Measurements from ENCODE around the gene TMC4. TPM values are rescaled to one million over a fixed set of nuclear protein-coding genes. Genes with fewer than 3 reads are reported as not detected.
"Not testable (repeated sequence)": the region's sequence is repeated elsewhere in the genome, so short reads cannot be mapped to it uniquely, and the experiment has no call there.

TMC4 gene
- total RNA-seq, 1 donor from 2014 or later = not detected

- not testable (repeated sequence) for DNase-seq (ENCODE audit: low spot score in 2 of 2); FAIRE-seq
These were observed 8.9 kb upstream of the TMC4 start for GRCh38 chr19:54181894-54182293.

- no peak for FAIRE-seq
- no peak for DNase-seq (ENCODE audit: low spot score in 2 of 2)
These were observed 7.7 kb upstream of the TMC4 start for GRCh38 chr19:54180691-54181091.

GRCh38 chr19:54179921-54180461 is 7.0 kb upstream of the TMC4 start:
- FAIRE-seq = no peak
- DNase-seq (ENCODE audit: low spot score in 2 of 2) = peak in 1 of 2 donors; percentile 69

- FAIRE-seq = no peak
- DNase-seq (ENCODE audit: low spot score in 2 of 2) = peak in 1 of 2 donors; percentile 17
These were observed 6.4 kb upstream of the TMC4 start for GRCh38 chr19:54179262-54179852.

GRCh38 chr19:54178581-54179261 is 5.8 kb upstream of the TMC4 start:
- no peak for FAIRE-seq
- peak in 1 of 2 donors; percentile 62 for DNase-seq (ENCODE audit: low spot score in 2 of 2)

GRCh38 chr19:54173951-54174834 is 1.2 kb upstream of the TMC4 start:
- DNase-seq (ENCODE audit: low spot score in 2 of 2) (no peak), FAIRE-seq (no peak)

- FAIRE-seq (no peak), DNase-seq (ENCODE audit: low spot score in 2 of 2) (no peak)
These were observed 369 bp upstream of the TMC4 start for GRCh38 chr19:54173359-54173699.

GRCh38 chr19:54171736-54172431 is 1.1 kb downstream of the TMC4 start:
- DNase-seq (ENCODE audit: low spot score in 2 of 2) = not testable (repeated sequence)

GRCh38 chr19:54169149-54169740 is 3.7 kb downstream of the TMC4 start:
- DNase-seq (ENCODE audit: low spot score in 2 of 2) = no peak
- FAIRE-seq = no peak

More at GRCh38 chr19:54171736-54172431, 1.1 kb downstream of the TMC4 start:
- FAIRE-seq = not testable (repeated sequence)

GRCh38 chr19:54168174-54168917 is 4.6 kb downstream of the TMC4 start:
- peak; percentile 82 to 95 for DNase-seq (ENCODE audit: low spot score in 2 of 2)
- no peak for FAIRE-seq

GRCh38 chr19:54165222-54165621 is 7.7 kb downstream of the TMC4 start:
- no peak for FAIRE-seq
- DNase-seq (ENCODE audit: low spot score in 2 of 2) = no peak

GRCh38 chr19:54164369-54165068 is 8.4 kb downstream of the TMC4 start:
- no peak for FAIRE-seq
- no peak for DNase-seq (ENCODE audit: low spot score in 2 of 2)

GRCh38 chr19:54162884-54163283 is 10.1 kb downstream of the TMC4 start:
- FAIRE-seq (no peak), DNase-seq (ENCODE audit: low spot score in 2 of 2) (no peak)

GRCh38 chr19:54162241-54162805 is 10.6 kb downstream of the TMC4 start:
- DNase-seq (ENCODE audit: low spot score in 2 of 2) (peak; percentile 61 to 74), FAIRE-seq (no peak)

GRCh38 chr19:54160854-54161253 is 12.1 kb downstream of the TMC4 start:
- DNase-seq (ENCODE audit: low spot score in 2 of 2) (no peak), FAIRE-seq (no peak)

GRCh38 chr19:54160182-54160811 is 12.7 kb downstream of the TMC4 start:
- DNase-seq (ENCODE audit: low spot score in 2 of 2) (peak in 1 of 2 donors; percentile 51), FAIRE-seq (no peak)

- FAIRE-seq = peak; percentile 99
These were observed 13.4 kb downstream of the TMC4 start, which contains the start of gene LENG1 for GRCh38 chr19:54159352-54160181. LENG1 (minus strand) TSS chr19:54159721; CDS start chr19:54159695, 26 bp downstream.

More at GRCh38 chr19:54159352-54160181, 13.4 kb downstream of the TMC4 start, which contains the start of gene LENG1:
- DNase-seq (ENCODE audit: low spot score in 2 of 2) = peak; percentile 99 to 100
